DMS 273 treated with DMSO at 0.1 percent for 48 hours (cell line): ENCODE results near the gene ARMC8.
"Not testable (repeated sequence)": the region's sequence is repeated elsewhere in the genome, so short reads cannot be mapped to it uniquely, and the experiment has no call there.

Source experiments
- DNase-seq: peaks from one replicate; lab custom pipeline; 2025; lab: John Stamatoyannopoulos, UW

The ARMC8 gene, protein sequence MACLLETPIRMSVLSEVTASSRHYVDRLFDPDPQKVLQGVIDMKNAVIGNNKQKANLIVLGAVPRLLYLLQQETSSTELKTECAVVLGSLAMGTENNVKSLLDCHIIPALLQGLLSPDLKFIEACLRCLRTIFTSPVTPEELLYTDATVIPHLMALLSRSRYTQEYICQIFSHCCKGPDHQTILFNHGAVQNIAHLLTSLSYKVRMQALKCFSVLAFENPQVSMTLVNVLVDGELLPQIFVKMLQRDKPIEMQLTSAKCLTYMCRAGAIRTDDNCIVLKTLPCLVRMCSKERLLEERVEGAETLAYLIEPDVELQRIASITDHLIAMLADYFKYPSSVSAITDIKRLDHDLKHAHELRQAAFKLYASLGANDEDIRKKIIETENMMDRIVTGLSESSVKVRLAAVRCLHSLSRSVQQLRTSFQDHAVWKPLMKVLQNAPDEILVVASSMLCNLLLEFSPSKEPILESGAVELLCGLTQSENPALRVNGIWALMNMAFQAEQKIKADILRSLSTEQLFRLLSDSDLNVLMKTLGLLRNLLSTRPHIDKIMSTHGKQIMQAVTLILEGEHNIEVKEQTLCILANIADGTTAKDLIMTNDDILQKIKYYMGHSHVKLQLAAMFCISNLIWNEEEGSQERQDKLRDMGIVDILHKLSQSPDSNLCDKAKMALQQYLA

GRCh38 chr3:138187296-138188012 is at the start of gene ARMC8:
Gene ARMC8, plus strand, starts transcription at chr3:138187301. Its CDS starts 254 bp downstream, at chr3:138187555.
- peak; percentile 81 for DNase-seq

GRCh38 chr3:138137861-138138260 is 49.2 kb upstream of the ARMC8 start:
- no peak for DNase-seq

DNA sequence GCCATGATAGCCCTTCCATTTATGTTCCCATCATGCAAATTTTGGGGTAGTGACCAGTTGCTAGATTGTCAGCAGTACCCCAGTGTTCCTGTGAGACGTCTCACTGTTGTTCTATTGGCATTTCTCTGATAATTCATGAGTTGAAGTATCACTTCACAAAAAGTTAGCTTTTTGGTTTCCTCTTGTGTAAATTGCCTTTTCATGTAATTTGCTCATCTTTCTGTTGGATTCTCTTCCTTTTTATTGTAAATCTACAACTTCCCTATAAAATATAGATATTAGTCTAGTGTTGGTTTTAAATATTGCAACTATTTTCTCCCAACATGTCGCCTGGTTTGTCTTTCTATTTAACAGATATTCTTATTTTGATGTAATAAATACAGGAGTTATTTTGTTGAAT is 47.4 kb upstream of the ARMC8 start:
- no peak for DNase-seq

GRCh38 chr3:138140940-138141339 is 46.2 kb upstream of the ARMC8 start:
- no peak for DNase-seq

DNA sequence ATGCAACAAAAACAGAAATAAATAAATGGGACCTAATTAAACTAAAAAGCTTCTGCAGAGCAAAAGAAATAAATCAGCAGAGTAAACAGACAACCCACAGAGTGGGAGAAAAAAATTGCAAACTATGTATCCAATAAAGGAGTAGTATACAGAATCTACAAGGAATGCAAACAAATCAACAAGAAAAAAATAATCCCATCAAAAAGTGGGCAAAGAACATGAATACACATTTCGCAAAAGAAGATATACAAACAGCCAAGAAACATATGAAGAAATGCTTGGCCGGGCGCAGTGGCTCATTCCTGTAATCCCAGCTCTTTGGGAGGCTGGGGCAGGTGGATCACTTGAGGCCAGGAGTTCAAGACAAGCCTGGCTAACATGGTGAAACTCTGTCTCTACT is 44.9 kb upstream of the ARMC8 start:
- DNase-seq = not testable (repeated sequence)

- DNase-seq = no peak
These were observed 38.6 kb upstream of the ARMC8 start for GRCh38 chr3:138148503-138148902.

- no peak for DNase-seq
These were observed 32.6 kb upstream of the ARMC8 start for GRCh38 chr3:138154534-138154933.

GRCh38 chr3:138157743-138158142 is 29.4 kb upstream of the ARMC8 start:
- no peak for DNase-seq

DNA sequence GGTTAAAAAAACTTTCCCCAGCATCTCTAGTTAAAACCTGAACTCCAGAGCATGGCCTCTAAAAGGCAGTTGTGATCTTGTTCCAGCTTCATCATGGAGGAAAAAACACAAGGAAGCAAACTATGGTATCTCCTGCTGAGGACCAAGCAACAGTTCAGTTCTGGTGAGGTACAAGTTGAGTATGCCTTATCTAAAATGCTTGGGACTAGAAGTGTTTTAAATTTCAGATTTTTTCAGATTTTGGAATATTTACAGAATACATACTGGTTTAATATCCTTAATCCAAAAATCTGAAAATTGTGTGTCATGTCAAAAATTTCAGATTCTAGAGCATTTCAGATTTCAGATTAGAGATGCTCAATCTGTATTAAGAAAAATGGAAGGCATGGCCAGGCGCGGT is 22.0 kb upstream of the ARMC8 start:
- no peak for DNase-seq

DNA sequence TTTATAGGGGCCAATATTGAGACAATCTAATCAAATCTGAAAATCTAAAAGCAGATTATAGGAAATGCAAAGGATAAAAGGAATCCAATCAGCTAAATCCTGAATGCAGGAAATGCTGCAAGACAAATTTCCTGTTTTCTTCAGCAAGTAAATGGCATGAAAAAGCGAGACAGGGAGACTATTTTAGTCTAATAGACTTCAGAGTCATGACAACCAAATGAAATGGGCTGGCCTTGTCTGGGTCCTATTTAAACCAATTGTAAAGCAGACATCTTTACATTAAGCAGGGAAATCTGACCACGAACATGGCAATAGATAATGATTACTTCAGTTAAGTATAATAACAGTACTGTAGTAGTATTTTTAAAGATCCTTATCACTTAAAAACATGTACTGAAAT is 14.5 kb upstream of the ARMC8 start:
- no peak for DNase-seq

GRCh38 chr3:138173769-138174420 is 13.2 kb upstream of the ARMC8 start:
- no peak for DNase-seq

GRCh38 chr3:138174421-138175131 is 12.5 kb upstream of the ARMC8 start, which contains the start of gene DBR1:
Gene DBR1, minus strand, starts transcription at chr3:138174921. Its CDS starts 126 bp downstream, at chr3:138174795.
- DNase-seq = peak; percentile 82

- DNase-seq = peak; percentile 21
These were observed 6.6 kb upstream of the ARMC8 start for GRCh38 chr3:138180375-138181029.

- no peak for DNase-seq
These were observed 2.1 kb upstream of the ARMC8 start for GRCh38 chr3:138184994-138185393.

DNA sequence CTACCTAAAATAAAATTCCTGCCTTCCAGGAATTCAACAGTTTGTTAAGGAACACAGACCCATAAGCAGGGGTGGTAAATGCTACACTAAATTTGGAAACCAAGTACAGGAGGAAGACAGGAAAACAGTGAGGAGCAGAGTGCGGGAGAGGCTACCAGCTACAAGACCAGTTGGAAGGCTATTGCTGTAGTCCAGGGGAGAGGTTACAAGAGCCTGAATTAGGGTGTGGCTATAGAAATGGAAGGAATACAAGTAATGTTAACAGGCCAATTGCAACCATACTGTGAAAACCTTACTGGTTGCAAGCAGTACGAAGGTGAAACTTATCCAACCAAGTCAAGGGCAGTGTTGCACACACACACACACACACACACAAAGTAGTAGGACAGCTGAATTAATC is 880 bp upstream of the ARMC8 start:
- DNase-seq = no peak

DNA sequence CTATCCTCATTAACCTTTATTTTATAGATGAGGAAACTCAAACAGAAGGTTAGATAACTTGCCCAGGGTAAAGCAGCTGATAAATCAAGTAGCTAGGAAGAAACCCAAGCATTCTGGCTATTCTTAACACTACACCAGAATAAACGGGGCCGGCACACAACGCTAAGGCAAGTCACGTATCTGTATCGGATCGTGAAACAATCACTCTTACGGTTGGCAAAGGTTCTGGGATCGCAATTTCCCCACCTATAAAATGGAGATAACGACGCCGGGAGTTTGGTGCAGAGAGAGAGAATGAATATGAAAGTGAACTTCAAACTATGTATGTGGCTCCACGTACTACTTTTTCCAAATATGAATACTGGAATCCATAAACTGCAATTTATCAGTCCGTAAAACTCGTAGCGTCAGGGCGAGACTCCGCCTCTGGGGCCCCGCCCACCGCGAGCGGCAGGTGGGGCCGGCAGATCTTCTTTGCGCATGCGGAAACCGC is 252 bp upstream of the ARMC8 start:
- DNase-seq = peak; percentile 79

DNA sequence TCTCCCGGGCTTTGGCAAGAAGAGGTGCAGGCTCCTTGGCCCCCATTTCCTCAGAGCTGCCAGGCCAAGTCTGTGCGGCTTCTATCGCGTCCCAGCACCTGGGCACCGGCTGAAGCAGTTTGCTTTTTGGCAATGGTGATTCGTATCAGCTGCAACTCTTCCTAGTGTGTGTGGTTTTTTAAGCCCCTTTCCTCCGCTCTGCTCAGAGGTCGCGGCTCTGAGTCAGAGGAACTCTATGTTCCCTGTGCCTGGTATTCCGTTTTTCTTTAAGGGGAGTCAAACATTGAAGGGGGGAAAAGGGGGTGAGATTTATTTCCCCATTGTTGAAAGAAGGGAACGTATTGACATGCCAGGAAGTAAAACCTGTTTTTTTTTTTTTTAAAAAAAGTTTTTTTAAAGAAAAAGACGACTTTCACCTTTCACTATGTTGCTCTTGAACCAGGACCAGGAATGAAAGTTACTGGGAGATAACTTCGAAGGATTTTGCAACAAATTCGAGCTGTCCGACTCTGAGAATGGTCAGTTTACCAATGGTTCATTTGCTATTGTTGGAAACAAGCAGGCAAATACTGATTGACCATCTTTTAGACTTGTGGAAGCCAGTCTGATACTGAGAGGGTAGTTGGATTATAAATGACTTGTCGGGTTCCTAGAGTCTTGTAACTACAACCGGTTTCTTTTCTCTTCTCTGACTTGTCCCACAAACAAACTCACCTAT is 1.1 kb downstream of the ARMC8 start:
- DNase-seq = no peak

GRCh38 chr3:138195481-138195880 is 8.4 kb downstream of the ARMC8 start:
- DNase-seq = peak; percentile 53

DNA sequence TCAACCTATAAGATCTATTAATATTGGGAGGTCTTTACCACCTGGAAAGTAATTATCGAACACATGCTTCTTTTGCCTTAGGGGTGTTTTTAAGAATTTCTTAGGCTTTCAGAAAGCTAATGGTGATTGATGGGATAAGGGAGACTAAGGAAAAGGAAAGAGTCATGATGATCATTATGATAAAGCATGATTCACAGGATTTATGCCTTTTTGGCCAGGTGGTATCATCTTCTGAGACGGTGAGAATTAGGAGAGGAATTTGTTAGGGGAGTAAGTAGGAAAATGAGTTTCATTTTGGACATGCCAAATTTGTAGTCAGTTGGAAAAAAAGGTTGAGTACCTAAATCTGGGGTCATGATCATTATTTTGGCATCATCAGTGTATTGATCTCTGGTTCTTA is 8.9 kb downstream of the ARMC8 start:
- no peak for DNase-seq

GRCh38 chr3:138197058-138197457 is 10.0 kb downstream of the ARMC8 start:
- DNase-seq = peak; percentile 8
